ENCODE results near the gene BRS3.

BRS3 gene

GRCh38 chrX:136540226-136540625 lies 52.5 kb downstream of the BRS3 start:
- no peaks in the 10 kb centered on the region for H3K27me3 ChIP-seq (ENCODE audit: insufficient read depth, insufficient read length)
- no peaks in the 10 kb centered on the region for H3K4me1 ChIP-seq (ENCODE audit: insufficient read depth, insufficient read length)
- H3K36me3 ChIP-seq (ENCODE audit: insufficient read depth, insufficient read length, low read length), result no peaks in the 10 kb centered on the region
- H3K4me3 ChIP-seq (ENCODE audit: insufficient read length, low read depth), result no peak overlapping the region
- H3K9me3 ChIP-seq (ENCODE audit: insufficient read depth, low read length), result no peaks in the 10 kb centered on the region
- no peak overlapping the region for H3K9ac ChIP-seq (ENCODE audit: insufficient read length, low read depth)
- TF ChIP-seq ZNF274 (IDR thresholded peaks at IDR 0.05; ENCODE audit: low read depth, low read length), result no peak
- no peak for TF ChIP-seq SUZ12 (IDR thresholded peaks at IDR 0.05; ENCODE audit: extremely low read depth, insufficient read depth, insufficient read length)
- no peak for TF ChIP-seq YY1 (IDR thresholded peaks at IDR 0.05; ENCODE audit: insufficient read depth, insufficient read length)
- no peak for DNase-seq (ENCODE audit: low read depth, low spot score)

- TF ChIP-seq ZNF274 (IDR thresholded peaks at IDR 0.05; ENCODE audit: low read depth, low read length) (no peak), YY1 (IDR thresholded peaks at IDR 0.05; ENCODE audit: insufficient read depth, insufficient read length) (no peak), SUZ12 (IDR thresholded peaks at IDR 0.05; ENCODE audit: extremely low read depth, insufficient read depth, insufficient read length) (no peak)
- H3K27me3 ChIP-seq (ENCODE audit: insufficient read depth, insufficient read length), result no peaks in the 10 kb centered on the region
- no peak for DNase-seq (ENCODE audit: low read depth, low spot score)
Measured at GRCh38 chrX:136541294-136541693, 53.5 kb downstream of the BRS3 start.

GRCh38 chrX:136542281-136542680 lies 54.5 kb downstream of the BRS3 start:
- no peak for DNase-seq (ENCODE audit: low read depth, low spot score)
- Histone ChIP-seq H3K36me3 (ENCODE audit: insufficient read depth, insufficient read length, low read length) (no peaks in the 10 kb centered on the region), H3K27me3 (ENCODE audit: insufficient read depth, insufficient read length) (no peaks in the 10 kb centered on the region), H3K4me3 (ENCODE audit: insufficient read length, low read depth) (no peak overlapping the region), H3K4me1 (ENCODE audit: insufficient read depth, insufficient read length) (no peaks in the 10 kb centered on the region), H3K9me3 (ENCODE audit: insufficient read depth, low read length) (no peaks in the 10 kb centered on the region), H3K9ac (ENCODE audit: insufficient read length, low read depth) (no peak overlapping the region)
- no peak for TF ChIP-seq ZNF274 (IDR thresholded peaks at IDR 0.05; ENCODE audit: low read depth, low read length)
- TF ChIP-seq SUZ12 (IDR thresholded peaks at IDR 0.05; ENCODE audit: extremely low read depth, insufficient read depth, insufficient read length), result no peak
- TF ChIP-seq YY1 (IDR thresholded peaks at IDR 0.05; ENCODE audit: insufficient read depth, insufficient read length), result no peak

More at GRCh38 chrX:136541294-136541693, 53.5 kb downstream of the BRS3 start:
- Histone ChIP-seq H3K4me3 (ENCODE audit: insufficient read length, low read depth) (no peak overlapping the region), H3K9me3 (ENCODE audit: insufficient read depth, low read length) (no peaks in the 10 kb centered on the region), H3K36me3 (ENCODE audit: insufficient read depth, insufficient read length, low read length) (no peaks in the 10 kb centered on the region), H3K9ac (ENCODE audit: insufficient read length, low read depth) (no peak overlapping the region), H3K4me1 (ENCODE audit: insufficient read depth, insufficient read length) (no peaks in the 10 kb centered on the region)

Data from NT2/D1 (cell line).